PC-9 (cell line): Measurements from ENCODE around the gene MAST4. TPM values are rescaled to one million over a fixed set of nuclear protein-coding genes. Genes with fewer than 3 reads are reported as not detected.

Source experiments
- BruUV-seq: library from RNA; stranded (reverse); fragments of 400-500 nt; replicated peaks from 2 replicates; lab custom pipeline; 2021; lab: Mats Ljungman, UMichigan
- CTCF ChIA-PET: fragments of 300-600 bp; sonication (Branson Sonifier 250); formaldehyde crosslinking; loops from one replicate; lab custom pipeline; 2022; ENCODE audit warnings: antibody characterized with exemption; lab: Charles Lee
- POLR2A ChIA-PET: fragments of 300-600 bp; sonication (Branson Sonifier 250); formaldehyde crosslinking; loops from one replicate; lab custom pipeline; 2022; ENCODE audit warnings: antibody characterized with exemption; ENCODE audit not compliant: unreplicated experiment; lab: Charles Lee
- DNase-seq, 2 experiments: peaks; one replicate each; pipeline versions ENCODE4 v3.0.0 to v3.0.0-alpha.2; 2015 to 2022; ENCODE audit warnings: mixed read lengths in 1 of 2
- H2AFZ ChIP-seq: fragments of 200-600 bp; sonication (generic); 2 replicates; pipeline ENCODE4 v1.8.1; 2017; ENCODE audit warnings: antibody characterized with exemption
- H3F3A ChIP-seq: fragments of 200-600 bp; sonication (generic); 2 replicates; pipeline ENCODE4 v1.8.1; 2017; ENCODE audit warnings: antibody characterized with exemption, mild to moderate bottlenecking, low read depth; ENCODE audit not compliant: insufficient read depth
- H3K27ac ChIP-seq: fragments of 200-600 bp; sonication (generic); 2 replicates; pipeline ENCODE4 v1.6.1; 2016; ENCODE audit warnings: mixed run types
- H3K27me3 ChIP-seq: fragments of 200-600 bp; sonication (generic); 2 replicates; pipeline ENCODE4 v1.6.1; 2016; ENCODE audit warnings: low read depth, mixed run types; ENCODE audit not compliant: insufficient read depth
- H3K36me3 ChIP-seq: fragments of 200-600 bp; sonication (generic); 2 replicates; pipeline ENCODE4 v1.6.1; 2016; ENCODE audit warnings: low read depth, mixed run types
- H3K4me1 ChIP-seq: fragments of 200-600 bp; sonication (generic); replicated peaks from 2 replicates; pipeline ENCODE4 v1.6.1; 2016; ENCODE audit warnings: mixed run types; ENCODE audit not compliant: insufficient read depth
- H3K4me2 ChIP-seq: fragments of 200-600 bp; sonication (generic); 2 replicates; pipeline ENCODE4 v1.6.1; 2017; ENCODE audit warnings: mixed run types
- H3K4me3 ChIP-seq: fragments of 200-600 bp; sonication (generic); 2 replicates; pipeline ENCODE4 v1.6.1; 2016; ENCODE audit warnings: mixed run types
- H3K79me2 ChIP-seq: fragments of 200-600 bp; sonication (generic); 2 replicates; pipeline ENCODE4 v1.6.1; 2017; ENCODE audit warnings: low read depth, mixed run types
- H3K9me2 ChIP-seq: fragments of 200-600 bp; sonication (generic); 2 replicates; pipeline ENCODE4 v1.8.1; 2017; ENCODE audit warnings: mild to moderate bottlenecking; ENCODE audit not compliant: insufficient read depth
- H3K9me3 ChIP-seq: fragments of 200-600 bp; sonication (generic); 2 replicates; pipeline ENCODE4 v1.8.1; 2016; ENCODE audit warnings: low read depth; ENCODE audit not compliant: insufficient read depth
- H4K20me1 ChIP-seq: fragments of 200-600 bp; sonication (generic); 2 replicates; pipeline ENCODE4 v1.8.1; 2017; ENCODE audit not compliant: insufficient read depth
- CTCF ChIP-seq: fragments of 200-600 bp; sonication (generic); conservative IDR thresholded peaks from 2 replicates; pipeline ENCODE4 v1.6.1; 2017; ENCODE audit warnings: mixed run types, antibody characterized with exemption, mild to moderate bottlenecking, moderate library complexity
- EZH2 ChIP-seq: fragments of 200-600 bp; sonication (generic); IDR thresholded peaks from 2 replicates; pipeline ENCODE4 v1.8.0; 2017; ENCODE audit warnings: antibody characterized with exemption, low read depth
- intact Hi-C: fragments of 100-400 bp; cut with micrococcal nuclease; formaldehyde crosslinking; loops from one replicate; pipeline ENCODE4 v1.10.0; 2022; ENCODE audit not compliant: unreplicated experiment
- total RNA-seq: library from RNA; stranded (reverse); gene quantifications from 2 replicates; pipeline ENCODE4 v1.2.3, GENCODE V29; 2021

MAST4 gene
- total RNA-seq, 1 experiment from 2014 or later: 19.3 TPM

GRCh38 chr5:67090593-67090992 lies 494.4 kb downstream of the MAST4 start:
- H4K20me1 ChIP-seq: no peaks in the 10 kb centered on the region
- ChIA-PET CTCF (no interaction called here), POLR2A (no interaction called here)
- no peak overlapping the region for H2AFZ ChIP-seq
- no peak overlapping the region for H3K27ac ChIP-seq
- intact Hi-C loops: no loop called here
- 0 out of 2 replicates have a peak, but pooled peaks cover 7% of the 10 kb centered on the region for H3K4me1 ChIP-seq
- no peaks in the 10 kb centered on the region for H3K9me3 ChIP-seq
- DNase-seq: no peak
- no TSS peak for BruUV-seq
- H3F3A ChIP-seq: no peaks in the 10 kb centered on the region
- H3K36me3 ChIP-seq: peaks cover 13% of the 10 kb centered on the region; the same call in 1 of the 2 replicates
- TF ChIP-seq EZH2: no peak
- no peak for TF ChIP-seq CTCF
- H3K27me3 ChIP-seq: no peaks in the 10 kb centered on the region
- H3K4me3 ChIP-seq: no peak overlapping the region
- H3K4me2 ChIP-seq: no peak overlapping the region
- no peaks in the 10 kb centered on the region for H3K9me2 ChIP-seq
- no peaks in the 10 kb centered on the region; the same call in 1 of the 2 replicates for H3K79me2 ChIP-seq

- H3K9me3 ChIP-seq: no peaks in the 10 kb centered on the region
- H3K27me3 ChIP-seq: no peaks in the 10 kb centered on the region
- no peaks in the 10 kb centered on the region for H3K9me2 ChIP-seq
- no peaks in the 10 kb centered on the region for H4K20me1 ChIP-seq
- H3K36me3 ChIP-seq: peaks cover 16% of the 10 kb centered on the region; the same call in 1 of the 2 replicates
- intact Hi-C loops: no loop called here
- BruUV-seq: no TSS peak
- POLR2A ChIA-PET: no interaction called here
- 0 out of 2 replicates have a peak, but pooled peaks cover 4% of the 10 kb centered on the region for H3F3A ChIP-seq
- peak in 1 of 2 experiments; percentile 2 for DNase-seq
- no peaks in the 10 kb centered on the region; the same call in 1 of the 2 replicates for H3K79me2 ChIP-seq
- no peak overlapping the region for H3K4me3 ChIP-seq
- CTCF ChIA-PET: no interaction called here
- H3K27ac ChIP-seq: no peak overlapping the region
- TF ChIP-seq EZH2 (no peak), CTCF (no peak)
- peak overlapping the region; percentile 35; the same call in 1 of the 2 replicates for H3K4me2 ChIP-seq
- no peak overlapping the region for H2AFZ ChIP-seq
- 0 out of 2 replicates have a peak, but pooled peaks cover 7% of the 10 kb centered on the region for H3K4me1 ChIP-seq
Measured at GRCh38 chr5:67092535-67092934, 496.3 kb downstream of the MAST4 start.

GRCh38 chr5:67093279-67093678 lies 497.1 kb downstream of the MAST4 start:
- no peaks in the 10 kb centered on the region for H4K20me1 ChIP-seq
- TF ChIP-seq CTCF: no peak
- no peak for TF ChIP-seq EZH2
- H3K27ac ChIP-seq: no peak overlapping the region
- no peaks in the 10 kb centered on the region for H3K9me2 ChIP-seq
- no peak overlapping the region for H3K4me2 ChIP-seq
- H2AFZ ChIP-seq: no peak overlapping the region
- H3K4me3 ChIP-seq: no peak overlapping the region
- H3K9me3 ChIP-seq: no peaks in the 10 kb centered on the region
- peaks cover 16% of the 10 kb centered on the region; the same call in 1 of the 2 replicates for H3K36me3 ChIP-seq
- CTCF ChIA-PET: no interaction called here
- no peaks in the 10 kb centered on the region for H3K27me3 ChIP-seq
- DNase-seq: no peak
- POLR2A ChIA-PET: no interaction called here
- no peaks in the 10 kb centered on the region; the same call in 1 of the 2 replicates for H3K79me2 ChIP-seq
- intact Hi-C loops: no loop called here
- H3F3A ChIP-seq: 0 out of 2 replicates have a peak, but pooled peaks cover 4% of the 10 kb centered on the region
- 0 out of 2 replicates have a peak, but pooled peaks cover 7% of the 10 kb centered on the region for H3K4me1 ChIP-seq
- BruUV-seq: no TSS peak
